Endothelial cell of umbilical vein (primary cell): ENCODE data around the gene NPNT. TPM values are rescaled to one million over a fixed set of nuclear protein-coding genes. Genes with fewer than 3 reads are reported as not detected.

ENCODE experiments used
- BruUV-seq: library from RNA; stranded (reverse); fragments of 400-500 nt; replicated peaks from 2 replicates; lab custom pipeline; 2021; lab: Mats Ljungman, UMichigan
- CTCF ChIA-PET: fragments of 300-600, 350-600 bp; sonication (Branson Sonifier 250); formaldehyde crosslinking; loops from one replicate; lab custom pipeline; 2021; ENCODE audit warnings: antibody characterized with exemption, inconsistent platforms; lab: Charles Lee
- POLR2A ChIA-PET: fragments of 300-600, 350-600 bp; sonication (Branson Sonifier 250); formaldehyde crosslinking; loops from one replicate; lab custom pipeline; 2021; ENCODE audit warnings: antibody characterized with exemption, inconsistent platforms; lab: Charles Lee
- DNase-seq: peaks from one replicate; pipeline ENCODE4 v3.0.0-alpha.2; 2011; ENCODE audit warnings: low read depth, low spot score
- FAIRE-seq: peaks from 2 replicates; lab custom pipeline; 2011; peaks lifted over from hg19 to GRCh38; lab: Jason Lieb, UNC
- H2AFZ ChIP-seq: 2 replicates; pipeline ENCODE4 v1.6.0; 2012; ENCODE audit warnings: low read depth, low read length, control low read depth, inconsistent platforms
- H3K27ac ChIP-seq: 2 replicates; pipeline ENCODE4 v1.5.1; 2011; ENCODE audit warnings: low read depth, mild to moderate bottlenecking, control low read depth, low read length, moderate library complexity; ENCODE audit not compliant: insufficient read depth
- H3K27me3 ChIP-seq, 2 experiments: 2 replicates each; pipeline versions ENCODE4 v1.6.0 to v1.6.1; 2011; ENCODE audit warnings: low read length in 2 of 2, mixed read lengths in 1 of 2; ENCODE audit not compliant: control insufficient read depth in 2 of 2, insufficient read depth in 2 of 2
- H3K36me3 ChIP-seq, 2 experiments: 2 replicates in 1 of 2; 3 replicates in 1 of 2; pipeline ENCODE4 v1.5.1; 2011; ENCODE audit warnings: low read length in 2 of 2, mild to moderate bottlenecking in 1 of 2, moderate library complexity in 1 of 2; ENCODE audit not compliant: control insufficient read depth in 2 of 2, insufficient read depth in 2 of 2; ENCODE audit errors: extremely low read depth in 1 of 2
- H3K4me1 ChIP-seq: 3 replicates; pipeline ENCODE4 v1.5.1; 2011; ENCODE audit warnings: mild to moderate bottlenecking, low read length; ENCODE audit not compliant: control insufficient read depth, insufficient read depth; ENCODE audit errors: extremely low read depth
- H3K4me2 ChIP-seq: 2 replicates; pipeline ENCODE4 v1.6.1; 2011; ENCODE audit warnings: low read length, control low read depth, mixed read lengths; ENCODE audit not compliant: insufficient read depth
- H3K4me3 ChIP-seq, 3 experiments: fragments of 200-600 bp in 1 of 3; sonication (generic), shearing (Covaris generic) in 1 of 3; replicated peaks in 1 of 3; 2 replicates each; pipeline ENCODE4 v1.5.1; 2011 to 2016; ENCODE audit warnings: control low read depth in 3 of 3, low read length in 3 of 3, mild to moderate bottlenecking in 2 of 3, inconsistent platforms in 1 of 3, low read depth in 1 of 3, moderate library complexity in 1 of 3; ENCODE audit not compliant: insufficient read depth in 1 of 3
- H3K79me2 ChIP-seq: 2 replicates; pipeline ENCODE4 v1.6.0; 2012; ENCODE audit warnings: low read length, inconsistent platforms; ENCODE audit not compliant: control insufficient read depth, insufficient read depth
- H3K9ac ChIP-seq: replicated peaks from 2 replicates; pipeline ENCODE3; 2011; ENCODE audit warnings: low read length, control low read depth; ENCODE audit not compliant: insufficient read depth; ENCODE audit errors: extremely low read depth
- H3K9me1 ChIP-seq: replicated peaks from 3 replicates; pipeline ENCODE4 v1.6.0; 2011; ENCODE audit warnings: mild to moderate bottlenecking, low read length; ENCODE audit not compliant: control insufficient read depth, insufficient read depth; ENCODE audit errors: extremely low read depth
- H3K9me3 ChIP-seq: replicated peaks from 2 replicates; pipeline ENCODE4 v1.5.1; 2012; ENCODE audit warnings: low read length, inconsistent platforms; ENCODE audit not compliant: control insufficient read depth, insufficient read depth
- H4K20me1 ChIP-seq: replicated peaks from 2 replicates; pipeline ENCODE3; 2011; ENCODE audit warnings: mild to moderate bottlenecking, low read length; ENCODE audit not compliant: control insufficient read depth, insufficient read depth; ENCODE audit errors: extremely low read depth
- CTCF ChIP-seq, 2 donors: IDR thresholded peaks; 1 replicate in 1 of 2; 2 replicates in 1 of 2; pipeline ENCODE4 v1.5.1; 2011; ENCODE audit warnings: low read length in 2 of 2, mild to moderate bottlenecking in 2 of 2, moderate library complexity in 2 of 2, control low read depth in 1 of 2, inconsistent platforms in 1 of 2, low read depth in 1 of 2; ENCODE audit not compliant: insufficient read depth in 1 of 2; ENCODE audit errors: extremely low read depth in 1 of 2
- EZH2 ChIP-seq: IDR thresholded peaks from 2 replicates; pipeline ENCODE4 v1.6.1; 2012; ENCODE audit warnings: borderline replicate concordance, low read depth, mild to moderate bottlenecking, moderate library complexity, low read length, inconsistent platforms; ENCODE audit not compliant: severe bottlenecking
- FOS ChIP-seq: IDR thresholded peaks from 2 replicates; pipeline ENCODE4 v1.6.1; 2011; ENCODE audit warnings: mild to moderate bottlenecking, low read length, moderate library complexity, borderline replicate concordance; ENCODE audit not compliant: insufficient read depth
- GATA2 ChIP-seq: IDR thresholded peaks from 2 replicates; pipeline ENCODE4 v1.7.0; 2011; ENCODE audit warnings: low read depth, mild to moderate bottlenecking, moderate library complexity, mixed read lengths, low read length; ENCODE audit not compliant: insufficient read length, insufficient read depth
- JUN ChIP-seq: IDR thresholded peaks from 2 replicates; pipeline ENCODE4 v1.6.1; 2011; ENCODE audit warnings: borderline replicate concordance, low read depth; ENCODE audit not compliant: insufficient read length, insufficient read depth
- MYC ChIP-seq: IDR thresholded peaks from one replicate; pipeline ENCODE4 v1.6.1; 2011; ENCODE audit warnings: mild to moderate bottlenecking, low read depth, low read length
- POLR2A ChIP-seq: IDR thresholded peaks from 2 replicates; pipeline ENCODE4 v1.6.1; 2012; ENCODE audit warnings: low read depth, mild to moderate bottlenecking, control low read depth, low read length
- POLR2AphosphoS5 ChIP-seq: IDR thresholded peaks from 2 replicates; pipeline ENCODE4 v1.6.1; 2012; ENCODE audit warnings: low read depth, mild to moderate bottlenecking, control low read depth, low read length, moderate library complexity; ENCODE audit not compliant: insufficient read depth
- dilution Hi-C: fragments of 300-500 bp; cut with MboI; formaldehyde crosslinking; loops from one replicate; pipeline ENCODE4 v1.15.0; 2019; ENCODE audit warnings: low sequenced_read_pairs; ENCODE audit not compliant: extremely low pct_ligation_motif_present
- intact Hi-C: fragments of 100-400 bp; cut with micrococcal nuclease; formaldehyde crosslinking; loops from one replicate; pipeline ENCODE4 v1.10.0; 2022
- polyA plus RNA-seq, 4 experiments: library from polyadenylated mRNA; depleted of rRNA in 3 of 4; stranded (reverse) in 3 of 4; unstranded in 1 of 4; fragments of >200 nt; gene quantifications; 2 replicates each; pipeline versions ENCODE4 v1.2.1 to v1.2.3, GENCODE V29; 2011 to 2012; ENCODE audit warnings: missing spikeins in 1 of 4
- total RNA-seq: library from RNA; stranded (reverse); gene quantifications from 2 replicates; pipeline ENCODE4 v1.2.3, GENCODE V29; 2021
- TF ChIP-seq, protein P1 (sequence below): IDR thresholded peaks from 2 replicates; pipeline ENCODE4 v1.6.1; 2011; ENCODE audit not compliant: insufficient read depth, insufficient read length

Gene NPNT
- total and polyA plus RNA-seq, 2 donors (not counting 3 experiments of a cell fraction or from before 2014, with no cell fraction given): not detected

DNA sequence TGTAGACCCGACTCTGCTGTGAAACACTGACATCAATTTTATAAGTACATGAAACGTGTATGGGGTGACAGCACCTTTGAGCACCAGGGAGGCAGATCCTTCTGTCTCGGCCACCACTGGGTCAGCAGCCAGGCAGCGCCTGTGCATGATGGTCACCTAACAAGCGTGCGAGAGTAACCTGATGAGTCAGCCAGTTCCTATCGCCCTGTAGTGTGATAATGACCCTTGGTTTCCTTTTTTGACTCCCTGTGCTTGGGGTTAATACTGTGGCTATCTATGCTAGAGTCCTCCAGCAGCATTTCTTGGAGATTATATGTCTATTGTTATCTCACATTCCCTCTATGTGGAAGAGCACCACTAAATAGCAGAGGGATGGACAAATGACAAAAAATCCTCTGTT is 101.6 kb downstream of the NPNT start:
- ChIA-PET POLR2A (no interaction called here), CTCF (no interaction called here)
- peaks cover under 1% of the 10 kb centered on the region for H3K4me1 ChIP-seq
- H3K36me3 ChIP-seq: no peaks in the 10 kb centered on the region
- no peaks in the 10 kb centered on the region for H3K27me3 ChIP-seq
- DNase-seq (no peak), FAIRE-seq (no peak)
- no peak overlapping the region for H3K9ac ChIP-seq
- no peak overlapping the region for H2AFZ ChIP-seq
- TF ChIP-seq MYC: no peak
- TF ChIP-seq JUN: no peak
- no peak for TF ChIP-seq POLR2AphosphoS5
- no peak for TF ChIP-seq FOS
- no peak for TF ChIP-seq CTCF (IDR thresholded peaks at IDR 0.05; ENCODE audit: extremely low read depth in 1 of 2, insufficient read depth in 1 of 2, low read depth in 1 of 2, low read length in 2 of 2)
- TF ChIP-seq, protein P1, sequence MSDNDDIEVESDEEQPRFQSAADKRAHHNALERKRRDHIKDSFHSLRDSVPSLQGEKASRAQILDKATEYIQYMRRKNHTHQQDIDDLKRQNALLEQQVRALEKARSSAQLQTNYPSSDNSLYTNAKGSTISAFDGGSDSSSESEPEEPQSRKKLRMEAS: no peak
- TF ChIP-seq EZH2: no peak
- TF ChIP-seq GATA2: no peak
- no peak for TF ChIP-seq POLR2A
- no peak overlapping the region for H3K27ac ChIP-seq
- no peak overlapping the region for H3K4me2 ChIP-seq
- H4K20me1 ChIP-seq: no peaks in the 10 kb centered on the region
- intact Hi-C loops (loop anchor here (10.0 kb wide), 1 partner anchor 292 kb away; the partner anchor contains the start of genes GSTCD and INTS12), dilution Hi-C loops (no loop called here)
- no TSS peak for BruUV-seq
- H3K9me3 ChIP-seq: no peaks in the 10 kb centered on the region
- no peaks in the 10 kb centered on the region for H3K79me2 ChIP-seq
- H3K4me3 ChIP-seq: no peak overlapping the region
- no peaks in the 10 kb centered on the region for H3K9me1 ChIP-seq
